K562 (cell line): Measurements from ENCODE around the gene SATB2. TPM values are rescaled to one million over a fixed set of nuclear protein-coding genes. Genes with fewer than 3 reads are reported as not detected.

ENCODE experiments used
- ATAC-seq: fragments of 200-7000 bp; cut with Tn5 transposase; 3 replicates; pipeline ENCODE4 v1.9.1; 2020; ENCODE audit warnings: moderate library complexity
- BruUV-seq: library from RNA; stranded (reverse); fragments of 400-500 nt; replicated peaks from 2 replicates; lab custom pipeline; 2021; lab: Mats Ljungman, UMichigan
- CTCF ChIA-PET: fragments of 300-600 bp; formaldehyde crosslinking; extraction: SDS; loops from one replicate; lab custom pipeline; 2021; ENCODE audit warnings: low intra/inter-chr PET ratio; lab: Yijun Ruan, JAX
- POLR2A ChIA-PET: fragments of 300-600, 350-650 bp; sonication (Branson Sonifier 250); formaldehyde crosslinking; extraction: SDS; loops from one replicate; lab custom pipeline; 2021; ENCODE audit warnings: antibody characterized with exemption, inconsistent platforms; lab: Yijun Ruan, JAX
- DNase-seq, 4 experiments: peaks; one replicate each; pipeline versions ENCODE4 v3.0.0 to v3.0.0-alpha.2; 2011 to 2018; ENCODE audit warnings: low spot score in 3 of 4, mixed read lengths in 3 of 4; ENCODE audit errors: extremely low read depth in 1 of 4
- FAIRE-seq: peaks from 2 replicates; lab custom pipeline; 2011; peaks lifted over from hg19 to GRCh38; lab: Jason Lieb, UNC
- H2AFZ ChIP-seq: 2 replicates; pipeline ENCODE4 v1.6.0; 2011; ENCODE audit warnings: low read depth, low read length, control low read depth, inconsistent platforms
- H3K27ac ChIP-seq: fragments of 200-600 bp; 3 replicates; pipeline ENCODE4 v1.8.0; 2011; ENCODE audit warnings: low read depth, mild to moderate bottlenecking, control low read depth, inconsistent platforms, low read length, moderate library complexity, mixed read lengths; ENCODE audit errors: extremely low read depth
- H3K27me3 ChIP-seq, 2 experiments: fragments of 300-600 bp in 1 of 2; 2 replicates in 1 of 2; 3 replicates in 1 of 2; pipeline versions ENCODE4 v1.6.0 to v1.8.0; 2011; ENCODE audit warnings: inconsistent platforms in 2 of 2, low read length in 2 of 2, mild to moderate bottlenecking in 1 of 2, mixed read lengths in 1 of 2, moderate library complexity in 1 of 2; ENCODE audit not compliant: control insufficient read depth in 2 of 2, insufficient read depth in 2 of 2
- H3K36me3 ChIP-seq: fragments of 300-600 bp; 3 replicates; pipeline ENCODE4 v1.8.0; 2011; ENCODE audit warnings: mild to moderate bottlenecking, low read length, inconsistent platforms; ENCODE audit not compliant: control insufficient read depth, insufficient read depth
- H3K4me1 ChIP-seq, 2 experiments: fragments of 200-600 bp in 1 of 2; replicated peaks in 1 of 2; 2 replicates in 1 of 2; 3 replicates in 1 of 2; pipeline versions ENCODE4 v1.5.1 to v1.8.0; 2011; ENCODE audit warnings: inconsistent platforms in 2 of 2, low read length in 2 of 2, mild to moderate bottlenecking in 1 of 2, mixed read lengths in 1 of 2, moderate library complexity in 1 of 2; ENCODE audit not compliant: control insufficient read depth in 2 of 2, insufficient read depth in 2 of 2
- H3K4me2 ChIP-seq: 2 replicates; pipeline ENCODE4 v1.6.1; 2011; ENCODE audit warnings: low read length, control low read depth, inconsistent platforms, mixed read lengths; ENCODE audit not compliant: insufficient read depth
- H3K4me3 ChIP-seq: fragments of 200-600 bp; sonication (generic), shearing (Covaris generic); 2 replicates; pipeline ENCODE4 v1.5.1; 2016; ENCODE audit warnings: control low read depth, inconsistent platforms
- H3K79me2 ChIP-seq: fragments of 200-600 bp; 3 replicates; pipeline ENCODE4 v1.8.0; 2011; ENCODE audit warnings: low read length, inconsistent platforms; ENCODE audit not compliant: control insufficient read depth, insufficient read depth
- H3K9ac ChIP-seq, 2 experiments: 2 replicates each; pipeline versions ENCODE4 v1.6.0 to v1.6.1; 2011; ENCODE audit warnings: low read depth in 2 of 2, low read length in 2 of 2, control low read depth in 1 of 2, inconsistent platforms in 1 of 2, mild to moderate bottlenecking in 1 of 2, mixed read lengths in 1 of 2; ENCODE audit not compliant: insufficient read depth in 1 of 2
- H3K9me1 ChIP-seq: one replicate; pipeline ENCODE4 v1.6.0; 2011; ENCODE audit warnings: inconsistent platforms, mild to moderate bottlenecking, low read length, moderate library complexity; ENCODE audit not compliant: control insufficient read depth, insufficient read depth
- H3K9me3 ChIP-seq: replicated peaks from 2 replicates; pipeline ENCODE4 v1.5.1; 2011; ENCODE audit warnings: low read depth, low read length, inconsistent platforms; ENCODE audit not compliant: control insufficient read depth, insufficient read depth
- H4K20me1 ChIP-seq: replicated peaks from 2 replicates; pipeline ENCODE4 v1.6.1; 2011; ENCODE audit warnings: low read length, inconsistent platforms, mixed read lengths; ENCODE audit not compliant: control insufficient read depth, insufficient read depth
- CBFA2T2 ChIP-seq: fragments of 450-650 bp; conservative IDR thresholded peaks from 2 replicates; pipeline ENCODE4 v1.6.1; 2017; ENCODE audit warnings: mild to moderate bottlenecking
- DMBX1 ChIP-seq: fragments of 250-450 bp; sonication (Bioruptor Pico); IDR thresholded peaks from 2 replicates; pipeline ENCODE4 v1.8.0; 2022; ENCODE audit warnings: inconsistent platforms, mild to moderate bottlenecking, moderate library complexity, borderline replicate concordance
- EGR1 ChIP-seq: fragments of 450-650 bp; conservative IDR thresholded peaks from 2 replicates; pipeline ENCODE4 v1.6.1; 2017; ENCODE audit warnings: mild to moderate bottlenecking
- ELF1 ChIP-seq: fragments of 200-800 bp; sonication (Bioruptor generic); IDR thresholded peaks from 2 replicates; pipeline ENCODE4 v1.6.1; 2016; ENCODE audit warnings: missing genetic modification characterization, missing compliant biosample characterization
- FOXM1 ChIP-seq, 2 experiments: fragments of 450-650 bp in 1 of 2; sonication (generic) in 1 of 2; formaldehyde crosslinking in 1 of 2; IDR thresholded peaks; 2 replicates each; pipeline versions ENCODE4 v1.6.1 to v1.9.0; 2017 to 2022; ENCODE audit warnings: low read depth in 2 of 2, mild to moderate bottlenecking in 2 of 2, missing genetic modification reagents in 1 of 2, moderate library complexity in 1 of 2
- MAFK ChIP-seq: IDR thresholded peaks from 2 replicates; pipeline ENCODE4 v1.6.1; 2011; ENCODE audit warnings: low read length, improper control_type of control experiment
- MTA3 ChIP-seq: fragments of 450-650 bp; formaldehyde crosslinking; IDR thresholded peaks from 2 replicates; pipeline ENCODE4 v1.6.1; 2017; ENCODE audit warnings: mild to moderate bottlenecking, borderline replicate concordance
- NR2F6 ChIP-seq: fragments of 450-650 bp; formaldehyde crosslinking; IDR thresholded peaks from 2 replicates; pipeline ENCODE4 v1.4.0; 2020; ENCODE audit warnings: mild to moderate bottlenecking
- RB1 ChIP-seq: fragments of 450-650 bp; IDR thresholded peaks from 2 replicates; pipeline ENCODE4 v1.6.1; 2017; ENCODE audit warnings: low read depth, mild to moderate bottlenecking
- SNIP1 ChIP-seq: fragments of 450-650 bp; IDR thresholded peaks from 2 replicates; pipeline ENCODE4 v1.7.1; 2017; ENCODE audit warnings: low read depth, mild to moderate bottlenecking
- ZNF121 ChIP-seq: sonication (generic); formaldehyde crosslinking; conservative IDR thresholded peaks from 2 replicates; pipeline ENCODE4 v1.8.0; 2022; ENCODE audit warnings: missing genetic modification reagents
- ZNF197 ChIP-seq: fragments of 200-800 bp; sonication (Bioruptor generic); IDR thresholded peaks from 2 replicates; pipeline ENCODE4 v1.6.1; 2016; ENCODE audit warnings: low read depth, missing genetic modification characterization, missing compliant biosample characterization
- ZNF695 ChIP-seq: fragments of 450-650 bp; formaldehyde crosslinking; IDR thresholded peaks from 2 replicates; pipeline ENCODE4 v1.4.0; 2020; ENCODE audit warnings: mild to moderate bottlenecking, moderate library complexity
- ZNF75A ChIP-seq: fragments of 450-650 bp; formaldehyde crosslinking; IDR thresholded peaks from 2 replicates; pipeline ENCODE4 v1.4.0; 2020; ENCODE audit warnings: mild to moderate bottlenecking
- WGBS: fragments of 100-300 bp; shearing (Covaris generic); methylation state at CpG from one replicate; pipeline ENCODE4 v1.1.6; 2016; ENCODE audit warnings: low coverage, mixed read lengths; ENCODE audit not compliant: insufficient coverage; ENCODE audit errors: missing lambda C conversion rate; 5-methylcytosine and 5-hydroxymethylcytosine counted together
- in situ Hi-C: fragments of 300-500 bp; cut with MboI; formaldehyde crosslinking; loops from 4 replicates; pipeline ENCODE4 v1.15.0; 2018; ENCODE audit warnings: inconsistent platforms, mixed read lengths
- intact Hi-C: fragments of 100-400 bp; cut with micrococcal nuclease; formaldehyde crosslinking; loops from 2 replicates; pipeline ENCODE4 v1.14.2; 2022
- polyA plus RNA-seq, 8 experiments: library from polyadenylated mRNA; depleted of rRNA in 4 of 8; stranded (reverse) in 5 of 8; unstranded in 3 of 8; fragments of >200 nt; fragmentation: Nextera tagmentation in 2 of 8; fragmentation: Illumina TruSeq in 1 of 8; extraction: Ambion mirVana in 2 of 8; extraction: Trizol in 1 of 8; gene quantifications; 2 replicates each; pipeline versions ENCODE4 v1.2.1 to v1.2.3, GENCODE V29; 2011 to 2014; ENCODE audit warnings: inconsistent platforms in 1 of 8, missing spikeins in 1 of 8
- total RNA-seq, 7 experiments: library from RNA; depleted of rRNA in 6 of 7; stranded (reverse); fragments of >200 nt in 6 of 7; fragmentation: Illumina TruSeq in 2 of 7; extraction: Trizol in 2 of 7; gene quantifications; 2 replicates each; pipeline versions ENCODE4 v1.2.1 to v1.2.3, GENCODE V29; 2011 to 2021; ENCODE audit warnings: low replicate concordance in 1 of 7
- TF ChIP-seq, protein P1 (sequence below): fragments of 250-450 bp; sonication (Bioruptor Pico); IDR thresholded peaks from 2 replicates; pipeline ENCODE4 v1.5.0; 2020; ENCODE audit warnings: mild to moderate bottlenecking, borderline replicate concordance
- TF ChIP-seq, protein P2 (sequence below): fragments of 450-650 bp; formaldehyde crosslinking; IDR thresholded peaks from 2 replicates; pipeline ENCODE4 v1.4.0; 2020; ENCODE audit warnings: mild to moderate bottlenecking, moderate library complexity

Gene SATB2
- total and polyA plus RNA-seq, 9 of the 15 experiments (the other 6 are each of a cell fraction or from before 2014, with no cell fraction given): 4.5 to 34.0 (median 15.1) TPM

DNA sequence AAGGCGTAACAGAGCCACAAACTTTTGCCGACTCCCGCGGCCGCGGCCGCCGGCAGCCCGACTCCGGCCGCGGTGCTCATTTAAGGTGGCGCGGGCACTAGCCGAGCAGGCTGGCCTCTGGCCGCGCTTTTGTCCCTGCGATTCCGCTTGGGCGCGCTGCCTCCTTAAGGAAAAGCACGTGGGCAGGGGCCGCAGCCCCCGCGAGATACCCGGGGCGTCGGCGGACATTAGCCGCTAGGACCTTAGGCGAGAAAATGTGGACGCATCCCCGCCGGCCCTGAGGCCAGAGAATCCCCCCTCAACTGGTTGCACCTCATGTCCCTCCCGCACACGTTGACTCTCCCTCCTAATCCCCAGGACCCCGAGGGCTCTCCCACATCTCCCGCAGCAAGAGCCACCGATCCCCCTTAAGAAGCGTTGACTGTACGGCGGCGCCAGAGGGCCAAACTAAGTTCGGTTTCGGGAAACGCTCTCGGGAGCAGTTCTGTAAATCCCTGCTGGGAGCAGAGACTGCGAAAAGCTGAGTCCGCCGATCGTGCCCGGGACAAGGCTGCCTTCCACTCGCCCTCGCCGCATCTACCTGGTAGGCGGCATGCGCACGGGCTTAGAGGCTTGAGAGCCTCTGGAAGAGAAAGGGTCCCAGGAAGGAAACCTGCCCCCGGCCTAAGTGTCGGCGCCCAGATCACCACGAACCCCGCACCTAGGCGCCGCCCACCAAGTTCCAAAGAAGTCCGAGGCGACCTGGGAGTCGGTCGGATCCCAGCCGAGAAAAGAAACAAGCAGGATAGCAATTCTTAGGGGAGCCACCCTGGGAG, 1.8 kb upstream of the SATB2 start (continued):
- peak; percentile 15; the same call in 1 of the 2 replicates for TF ChIP-seq ZNF75A (CRISPR knock-in tag)
- peak; percentile 72; the same call in 1 of the 2 replicates for TF ChIP-seq FOXM1 (IDR thresholded peaks at IDR 0.05; ENCODE audit: low read depth)
- no peak for TF ChIP-seq FOXM1 (CRISPR knock-in tag; IDR thresholded peaks at IDR 0.05; ENCODE audit: low read depth)
- TF ChIP-seq MTA3: peak; percentile 98
- TF ChIP-seq DMBX1 (CRISPR knock-in tag): no peak
- TF ChIP-seq SNIP1: peak; percentile 79

DNA sequence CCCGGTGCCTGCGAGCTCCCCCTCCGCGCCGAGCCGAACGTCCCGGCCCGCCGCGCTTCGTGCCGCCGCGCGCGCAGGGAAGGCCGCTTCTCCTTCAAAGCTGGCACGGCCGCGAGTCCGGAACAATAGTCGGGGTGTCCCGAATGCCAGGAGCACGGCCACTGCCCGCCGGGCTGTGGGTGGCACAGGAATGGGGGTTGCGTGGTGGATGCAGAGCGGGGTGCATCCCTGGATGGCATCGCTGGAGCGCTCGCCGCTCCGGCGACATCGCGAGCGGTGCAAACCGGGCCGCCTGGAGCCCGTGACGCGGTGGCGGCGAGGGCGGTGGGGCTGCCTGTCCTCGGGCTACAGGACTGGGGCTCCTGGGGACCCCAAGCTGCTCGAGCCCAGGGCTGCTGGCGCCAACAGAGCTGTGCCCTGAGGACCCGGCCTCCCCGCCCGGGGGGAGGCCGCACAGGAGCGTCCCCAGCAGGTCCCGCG, 1.1 kb upstream of the SATB2 start:
- H3K9me3 ChIP-seq: peaks cover 2% of the 10 kb centered on the region; the same call in 1 of the 2 replicates
- intact Hi-C loops: loop anchor here (10.0 kb wide), 1 partner anchor 1654 kb away; the partner anchor contains the start of gene PLCL1
- H3K4me3 ChIP-seq: peak overlapping the region; percentile 54
- no peak for FAIRE-seq
- WGBS: 0% methylated on average over 32 of the region's 56 CpGs
- peaks cover 0 to 30% of the 10 kb centered on the region in 2 experiments; a peak in 2 of 5 replicates for H3K4me1 ChIP-seq
- BruUV-seq: no TSS peak
- ChIA-PET POLR2A (interaction anchor here (0.8 to 0.9 kb wide), 2 partner anchors 13 to 18 kb away, joined by 3 read pairs; no protein-coding TSS in a partner anchor), CTCF (no interaction called here)
- ATAC-seq: no peak; the same call in 2 of the 3 replicates
- H3K4me2 ChIP-seq: peak overlapping the region; percentile 86
- H3K79me2 ChIP-seq: peaks cover 79% of the 10 kb centered on the region
- H3K27ac ChIP-seq: peak overlapping the region; percentile 86
- no peaks in the 10 kb centered on the region for H4K20me1 ChIP-seq
- in situ Hi-C loops: no loop called here
- peak overlapping the region; percentile 94; the same call in 1 of the 2 replicates for H2AFZ ChIP-seq
- peak overlapping the region; percentile 86 to 98 for H3K9ac ChIP-seq
- no peak for DNase-seq
- H3K9me1 ChIP-seq: no peaks in the 10 kb centered on the region
- H3K27me3 ChIP-seq: no peaks in the 10 kb centered on the region
- H3K36me3 ChIP-seq: peaks cover 14% of the 10 kb centered on the region
- TF ChIP-seq MAFK: no peak
- TF ChIP-seq ELF1: no peak
- no peak for TF ChIP-seq ZNF121 (CRISPR knock-in tag)
- TF ChIP-seq, protein P1, sequence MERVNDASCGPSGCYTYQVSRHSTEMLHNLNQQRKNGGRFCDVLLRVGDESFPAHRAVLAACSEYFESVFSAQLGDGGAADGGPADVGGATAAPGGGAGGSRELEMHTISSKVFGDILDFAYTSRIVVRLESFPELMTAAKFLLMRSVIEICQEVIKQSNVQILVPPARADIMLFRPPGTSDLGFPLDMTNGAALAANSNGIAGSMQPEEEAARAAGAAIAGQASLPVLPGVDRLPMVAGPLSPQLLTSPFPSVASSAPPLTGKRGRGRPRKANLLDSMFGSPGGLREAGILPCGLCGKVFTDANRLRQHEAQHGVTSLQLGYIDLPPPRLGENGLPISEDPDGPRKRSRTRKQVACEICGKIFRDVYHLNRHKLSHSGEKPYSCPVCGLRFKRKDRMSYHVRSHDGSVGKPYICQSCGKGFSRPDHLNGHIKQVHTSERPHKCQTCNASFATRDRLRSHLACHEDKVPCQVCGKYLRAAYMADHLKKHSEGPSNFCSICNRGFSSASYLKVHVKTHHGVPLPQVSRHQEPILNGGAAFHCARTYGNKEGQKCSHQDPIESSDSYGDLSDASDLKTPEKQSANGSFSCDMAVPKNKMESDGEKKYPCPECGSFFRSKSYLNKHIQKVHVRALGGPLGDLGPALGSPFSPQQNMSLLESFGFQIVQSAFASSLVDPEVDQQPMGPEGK: no peak
- no peak for TF ChIP-seq NR2F6 (CRISPR knock-in tag)
- TF ChIP-seq CBFA2T2: no peak
- TF ChIP-seq ZNF197 (CRISPR knock-in tag): no peak
- TF ChIP-seq ZNF695 (CRISPR knock-in tag): no peak
- TF ChIP-seq RB1: no peak
- TF ChIP-seq EGR1: peak; percentile 40; the same call in 1 of the 2 replicates
- TF ChIP-seq, protein P2, sequence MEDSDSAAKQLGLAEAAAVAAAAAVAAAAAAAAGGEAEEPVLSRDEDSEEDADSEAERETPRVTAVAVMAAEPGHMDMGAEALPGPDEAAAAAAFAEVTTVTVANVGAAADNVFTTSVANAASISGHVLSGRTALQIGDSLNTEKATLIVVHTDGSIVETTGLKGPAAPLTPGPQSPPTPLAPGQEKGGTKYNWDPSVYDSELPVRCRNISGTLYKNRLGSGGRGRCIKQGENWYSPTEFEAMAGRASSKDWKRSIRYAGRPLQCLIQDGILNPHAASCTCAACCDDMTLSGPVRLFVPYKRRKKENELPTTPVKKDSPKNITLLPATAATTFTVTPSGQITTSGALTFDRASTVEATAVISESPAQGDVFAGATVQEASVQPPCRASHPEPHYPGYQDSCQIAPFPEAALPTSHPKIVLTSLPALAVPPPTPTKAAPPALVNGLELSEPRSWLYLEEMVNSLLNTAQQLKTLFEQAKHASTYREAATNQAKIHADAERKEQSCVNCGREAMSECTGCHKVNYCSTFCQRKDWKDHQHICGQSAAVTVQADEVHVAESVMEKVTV (CRISPR knock-in tag): no peak
